GM19467 (cell line): ENCODE results near the gene TEX22.

Experiments used
- ATAC-seq: cut with Tn5 transposase; IDR thresholded peaks from one replicate; pipeline ENCODE4 v1.9.1; 2021; ENCODE audit warnings: mild to moderate bottlenecking, moderate library complexity; ENCODE audit not compliant: unreplicated experiment

TEX22 gene

DNA sequence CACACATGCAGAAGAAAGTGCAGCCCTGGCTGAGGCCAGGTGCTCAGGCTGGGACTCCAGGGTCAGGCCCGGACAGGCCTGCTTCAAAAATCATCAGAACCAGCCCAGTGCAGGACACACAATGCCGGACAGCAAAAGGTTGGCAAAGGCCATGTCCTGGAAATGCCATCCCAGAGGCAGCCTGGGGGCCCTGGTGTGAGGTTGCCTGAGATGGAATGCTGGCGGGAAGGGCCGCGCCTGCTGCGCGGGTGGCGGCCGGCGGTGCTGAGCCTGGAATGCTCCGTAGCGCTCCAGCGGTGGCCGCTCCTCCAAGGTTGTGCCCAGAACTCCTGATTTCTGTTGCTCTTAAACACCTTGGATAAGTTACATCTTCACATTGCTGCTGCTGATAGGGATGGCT is 54.6 kb downstream of the TEX22 start:
- no peak for ATAC-seq

DNA sequence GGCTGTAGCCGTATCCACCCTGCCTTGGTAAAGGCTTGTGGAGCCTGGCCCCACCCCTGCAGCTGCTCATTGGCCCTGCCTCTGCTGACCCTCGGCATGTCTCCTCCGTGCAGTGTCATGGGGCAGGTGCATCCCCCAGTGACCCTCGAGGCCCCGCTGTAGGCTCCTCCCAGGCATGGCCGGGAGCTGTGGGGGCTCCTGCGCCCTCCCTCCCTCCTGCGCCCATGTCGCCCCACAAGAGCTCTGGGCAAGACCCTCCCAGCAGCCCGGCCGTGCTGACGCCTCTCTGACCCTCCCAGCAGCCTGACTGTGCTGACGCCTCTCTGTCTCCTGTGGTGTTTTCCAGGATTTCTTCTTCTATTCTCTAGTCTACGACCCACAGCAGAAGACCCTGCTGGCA is 55.5 kb downstream of the TEX22 start:
- ATAC-seq, result no peak

DNA sequence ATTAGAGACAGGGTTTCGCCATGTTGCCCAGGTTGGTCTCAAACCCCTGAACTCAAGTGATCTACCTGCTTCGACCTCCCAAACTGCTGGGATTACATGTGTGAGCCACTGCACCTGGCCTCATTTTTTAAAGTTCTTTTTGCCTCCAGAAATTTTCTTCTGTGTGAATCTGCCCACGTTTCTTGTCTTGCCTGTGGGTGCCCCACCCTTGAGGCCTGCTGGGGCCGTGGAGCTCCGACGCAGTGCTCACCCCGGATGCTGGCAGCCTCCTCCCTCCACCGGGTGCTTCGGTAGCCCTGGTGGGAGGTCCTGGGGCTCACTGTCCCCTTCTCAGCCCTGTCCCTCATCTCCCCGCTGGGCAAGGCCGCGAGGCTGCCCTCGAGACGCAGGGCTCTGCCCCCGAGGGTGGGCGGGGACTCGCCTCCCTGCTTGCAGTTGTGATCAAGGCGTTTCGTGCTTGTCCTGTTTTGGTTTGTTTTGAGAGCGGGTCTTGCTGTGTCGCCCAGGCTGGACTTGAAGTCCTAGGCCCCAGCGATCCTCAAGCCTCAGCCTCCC is 56.8 kb downstream of the TEX22 start:
- ATAC-seq, result no peak

DNA sequence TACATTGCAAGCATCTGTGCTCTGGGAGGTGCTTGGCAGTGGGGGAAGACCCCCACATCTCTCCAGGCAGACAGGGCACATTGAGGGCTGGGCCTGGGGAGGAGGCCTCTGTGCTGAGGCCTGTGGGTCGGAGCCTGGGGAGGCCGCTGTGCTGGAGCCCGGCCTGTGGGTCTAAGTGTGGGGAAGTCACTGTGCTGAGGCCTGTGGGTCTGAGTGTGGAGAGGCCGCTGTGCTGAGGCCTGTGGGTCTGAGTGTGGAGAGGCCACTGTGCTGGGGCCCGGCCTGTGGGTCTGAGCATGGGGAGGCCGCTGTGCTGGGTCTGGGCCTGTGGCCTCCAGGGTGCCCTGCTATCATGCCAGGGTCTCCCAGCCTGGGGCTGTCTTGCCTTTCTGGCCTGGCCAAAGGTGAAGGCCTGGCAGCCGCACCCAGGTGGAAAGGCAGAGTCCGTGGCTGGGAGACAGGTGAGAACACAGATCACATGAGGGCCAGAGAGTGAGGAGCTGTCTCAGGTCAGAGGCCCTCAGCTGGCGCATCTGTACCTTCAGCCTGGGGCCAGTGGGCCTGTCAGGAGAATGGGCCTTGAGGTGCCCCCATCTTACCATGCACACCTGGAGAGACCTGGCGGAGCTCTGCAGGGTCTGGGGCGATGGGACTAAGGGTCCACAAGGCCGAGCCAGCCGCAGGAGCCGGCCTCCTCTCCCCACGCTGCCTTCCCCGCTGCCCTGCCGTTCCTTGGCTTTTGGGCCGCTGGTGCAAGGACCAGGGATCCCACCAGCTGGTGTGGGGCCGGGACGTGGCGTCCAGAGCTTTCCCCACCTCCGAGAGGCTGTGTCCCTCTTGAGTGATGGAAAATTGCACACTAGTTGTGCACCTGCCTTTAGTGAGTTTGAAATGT is 57.7 kb downstream of the TEX22 start:
- ATAC-seq, result no peak

DNA sequence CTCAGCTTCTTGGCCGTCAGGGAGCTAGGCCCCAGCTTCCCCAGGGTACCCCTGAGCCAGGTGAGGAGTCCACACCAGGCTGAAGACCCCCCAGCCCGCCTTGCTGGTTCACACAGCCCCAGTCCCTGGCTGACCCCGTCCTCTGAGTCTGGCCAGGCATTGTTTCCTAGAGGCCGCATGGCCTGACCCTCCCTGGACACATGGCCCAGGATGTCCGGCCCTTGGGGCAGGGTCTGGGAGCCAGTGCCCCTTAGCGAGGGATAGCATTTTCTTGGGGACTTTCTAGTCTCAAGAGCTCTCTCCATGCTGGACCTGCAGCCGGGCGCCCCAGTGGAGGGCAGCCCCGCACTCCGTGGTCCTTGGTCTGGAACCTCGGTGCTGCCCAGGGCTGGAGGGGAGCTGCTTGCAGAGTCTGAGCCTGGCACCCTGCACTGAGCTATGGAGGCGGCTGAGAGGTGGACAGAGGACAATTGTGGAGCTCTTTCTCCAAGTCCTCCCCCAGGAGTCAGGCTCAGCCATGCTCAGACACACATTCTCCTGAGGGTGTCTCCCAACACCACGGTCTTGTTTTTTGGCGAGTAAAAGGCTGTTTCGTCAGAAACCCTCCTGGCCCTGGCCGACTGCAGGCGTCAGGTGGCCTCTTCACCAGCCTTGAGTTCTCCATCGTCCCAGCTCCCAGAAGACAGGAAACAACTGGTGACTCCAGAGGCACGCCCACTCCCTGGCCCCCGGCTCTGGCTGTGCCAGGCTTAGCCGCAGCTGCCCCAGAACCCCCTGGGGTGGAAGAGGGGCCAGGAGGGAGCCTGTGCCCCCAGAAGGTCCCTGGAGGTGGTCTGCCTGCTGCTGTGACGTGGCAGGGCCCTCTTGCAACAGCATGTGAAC is 58.6 kb downstream of the TEX22 start:
- no peak for ATAC-seq

DNA sequence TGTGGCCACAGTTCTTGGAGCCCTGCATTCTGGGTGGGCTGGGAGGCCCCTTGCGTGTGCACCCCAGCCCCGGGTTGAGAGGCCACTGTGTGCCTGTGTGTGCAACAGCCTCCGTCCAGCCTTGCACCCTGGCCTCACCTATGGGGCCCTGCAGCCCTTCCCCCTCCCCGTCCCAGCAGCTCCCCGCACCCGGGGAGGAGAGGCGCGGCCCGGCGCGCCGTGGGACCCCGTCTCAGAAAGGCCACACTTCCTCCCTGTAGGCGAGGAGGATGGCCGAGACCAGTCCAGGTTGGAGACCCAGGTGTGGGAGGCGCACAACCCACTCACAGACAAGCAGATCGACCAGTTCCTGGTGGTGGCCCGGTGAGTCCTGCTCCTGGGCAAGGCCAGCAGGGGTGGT is 59.7 kb downstream of the TEX22 start:
- ATAC-seq, result no peak

DNA sequence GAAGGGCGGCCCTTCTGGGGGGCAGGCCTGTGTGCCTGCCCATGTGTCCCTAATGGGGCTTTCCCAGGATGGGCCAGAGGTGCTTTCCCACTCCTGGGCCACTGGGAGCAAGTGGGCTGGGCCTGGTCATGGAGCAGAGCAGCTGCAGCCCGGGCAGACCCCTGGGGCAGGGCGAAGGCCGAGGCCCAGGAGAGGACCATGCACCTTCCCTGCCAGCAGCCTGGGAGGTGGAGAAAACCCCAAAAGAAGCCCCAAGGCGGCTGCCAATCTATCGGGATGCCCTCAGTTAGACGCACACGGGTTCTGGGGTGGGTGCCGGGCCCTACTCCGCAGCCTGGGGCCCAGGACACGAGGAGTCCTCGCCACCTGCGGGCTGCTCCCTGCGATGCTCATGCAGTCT is 60.2 kb downstream of the TEX22 start:
- ATAC-seq, result no peak

DNA sequence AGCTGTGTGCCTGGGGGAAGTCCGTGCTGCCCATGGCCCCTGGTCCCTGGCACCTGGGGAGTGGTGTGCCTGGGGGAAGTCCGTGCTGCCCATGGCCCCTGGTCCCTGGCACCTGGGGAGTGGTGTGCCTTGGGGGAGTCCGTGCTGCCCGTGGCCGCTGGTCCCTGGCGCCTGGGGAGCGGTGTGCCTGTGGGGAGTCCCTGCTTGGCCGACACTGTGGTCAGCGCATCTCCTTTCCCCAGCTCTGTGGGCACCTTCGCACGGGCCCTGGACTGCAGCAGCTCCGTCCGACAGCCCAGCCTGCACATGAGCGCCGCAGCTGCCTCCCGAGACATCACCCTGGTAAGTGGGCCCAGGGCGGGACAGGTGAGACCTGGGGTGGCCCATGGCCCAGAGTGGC is 61.8 kb downstream of the TEX22 start:
- ATAC-seq, result no peak

DNA sequence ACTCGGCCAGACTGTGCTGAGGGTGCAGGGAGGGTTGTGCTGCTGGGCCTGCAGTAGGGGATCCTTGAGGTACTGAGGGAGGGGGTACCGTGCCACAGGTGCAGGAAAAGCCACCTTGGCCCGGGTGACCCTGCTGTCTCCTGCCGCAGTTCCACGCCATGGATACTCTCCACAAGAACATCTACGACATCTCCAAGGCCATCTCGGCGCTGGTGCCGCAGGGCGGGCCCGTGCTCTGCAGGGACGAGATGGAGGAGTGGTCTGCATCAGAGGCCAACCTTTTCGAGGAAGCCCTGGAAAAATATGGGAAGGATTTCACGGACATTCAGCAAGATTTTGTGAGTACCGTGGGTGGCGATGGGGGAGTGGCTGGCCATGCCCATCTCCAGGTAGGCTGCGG is 62.3 kb downstream of the TEX22 start:
- no peak for ATAC-seq

DNA sequence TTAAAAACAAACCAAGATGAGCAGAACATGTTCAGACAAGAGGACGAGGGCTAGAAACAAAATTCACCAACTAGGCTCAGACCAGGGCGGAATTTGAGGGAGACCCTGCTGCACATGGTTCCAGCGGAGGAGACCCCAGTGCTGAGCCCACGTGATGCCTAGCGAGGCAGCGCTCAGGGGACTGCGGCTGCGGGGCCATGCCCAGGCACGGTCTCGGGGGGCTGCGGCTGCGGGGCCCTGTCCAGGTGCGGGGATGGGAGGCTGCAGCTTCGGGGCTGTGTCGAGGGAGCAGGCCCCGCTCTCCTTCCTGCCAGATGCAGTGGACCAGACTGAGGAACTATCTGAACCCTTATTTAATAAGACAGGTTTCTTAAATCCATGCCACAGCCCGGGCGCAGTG is 63.6 kb downstream of the TEX22 start:
- no peak for ATAC-seq
